H9 (cell line): Measurements from ENCODE around the gene CXCR3. TPM values are rescaled to one million over a fixed set of nuclear protein-coding genes. Genes with fewer than 3 reads are reported as not detected.
"Not testable (repeated sequence)": the region's sequence is repeated elsewhere in the genome, so short reads cannot be mapped to it uniquely, and the experiment has no call there.

Experiments used
- DNase-seq: peaks from one replicate; pipeline ENCODE4 v3.0.0-alpha.2; 2017
- H2AFZ ChIP-seq: one replicate; pipeline ENCODE4 v1.6.1; 2013; ENCODE audit warnings: mild to moderate bottlenecking, low read length, control low read depth, moderate library complexity
- H2AK5ac ChIP-seq: 2 replicates; pipeline ENCODE4 v1.6.1; 2013; ENCODE audit warnings: low read length, control low read depth, mixed read lengths; ENCODE audit not compliant: insufficient read length
- H2BK120ac ChIP-seq: one replicate; pipeline ENCODE4 v1.6.1; 2013; ENCODE audit warnings: low read depth, mild to moderate bottlenecking, low read length, control low read depth, inconsistent platforms; ENCODE audit not compliant: poor library complexity, severe bottlenecking
- H2BK12ac ChIP-seq: 2 replicates; pipeline ENCODE4 v1.6.1; 2013; ENCODE audit warnings: low read length, control low read depth, mixed read lengths, low read depth; ENCODE audit not compliant: insufficient read length
- H2BK15ac ChIP-seq: 2 replicates; pipeline ENCODE4 v1.6.1; 2013; ENCODE audit warnings: low read depth, low read length, control low read depth
- H2BK20ac ChIP-seq: one replicate; pipeline ENCODE4 v1.6.1; 2013; ENCODE audit warnings: low read depth, mild to moderate bottlenecking, low read length, control low read depth, inconsistent platforms; ENCODE audit not compliant: poor library complexity, severe bottlenecking
- H2BK5ac ChIP-seq: 2 replicates; pipeline ENCODE4 v1.6.1; 2013; ENCODE audit warnings: low read length, control low read depth, mixed read lengths; ENCODE audit not compliant: insufficient read length
- H3K14ac ChIP-seq: 2 replicates; pipeline ENCODE4 v1.6.1; 2013; ENCODE audit warnings: low read length, control low read depth; ENCODE audit not compliant: insufficient read depth
- H3K18ac ChIP-seq: 2 replicates; pipeline ENCODE4 v1.6.1; 2013; ENCODE audit warnings: low read depth, mild to moderate bottlenecking, mixed read lengths, low read length, control low read depth; ENCODE audit not compliant: insufficient read length
- H3K23ac ChIP-seq: 2 replicates; pipeline ENCODE4 v1.6.1; 2013; ENCODE audit warnings: low read length, control low read depth, mixed read lengths, low read depth; ENCODE audit not compliant: insufficient read length
- H3K23me2 ChIP-seq: 2 replicates; pipeline ENCODE4 v1.6.1; 2013; ENCODE audit warnings: low read depth, mild to moderate bottlenecking, mixed read lengths, low read length, control low read depth; ENCODE audit not compliant: insufficient read length, poor library complexity, severe bottlenecking
- H3K27ac ChIP-seq: 2 replicates; pipeline ENCODE4 v1.5.1; 2013; ENCODE audit warnings: low read length, control low read depth, mixed read lengths, low read depth; ENCODE audit not compliant: insufficient read length
- H3K27me3 ChIP-seq: 2 replicates; pipeline ENCODE4 v1.6.1; 2013; ENCODE audit warnings: low read length, control low read depth, inconsistent platforms; ENCODE audit not compliant: insufficient read depth
- H3K4ac ChIP-seq: 2 replicates; pipeline ENCODE4 v1.6.1; 2013; ENCODE audit warnings: low read depth, mild to moderate bottlenecking, control low read depth, inconsistent platforms, low read length, moderate library complexity
- H3K4me1 ChIP-seq: 2 replicates; pipeline ENCODE4 v1.6.1; 2013; ENCODE audit warnings: low read length, control low read depth, inconsistent platforms; ENCODE audit not compliant: insufficient read depth
- H3K4me2 ChIP-seq: 2 replicates; pipeline ENCODE4 v1.6.1; 2013; ENCODE audit warnings: low read length, control low read depth, mixed read lengths; ENCODE audit not compliant: insufficient read length, insufficient read depth
- H3K56ac ChIP-seq: 2 replicates; pipeline ENCODE4 v1.6.1; 2013; ENCODE audit warnings: low read depth, mild to moderate bottlenecking, mixed read lengths, low read length, control low read depth; ENCODE audit not compliant: insufficient read length
- H3K79me1 ChIP-seq: 2 replicates; pipeline ENCODE4 v1.6.1; 2013; ENCODE audit warnings: low read depth, mild to moderate bottlenecking, moderate library complexity, low read length, control low read depth, inconsistent platforms; ENCODE audit not compliant: insufficient read depth, poor library complexity, severe bottlenecking
- H3K79me2 ChIP-seq: 2 replicates; pipeline ENCODE4 v1.6.1; 2013; ENCODE audit warnings: low read length, control low read depth, inconsistent platforms; ENCODE audit not compliant: insufficient read depth
- H3K9ac ChIP-seq: 2 replicates; pipeline ENCODE4 v1.6.1; 2013; ENCODE audit warnings: low read length, control low read depth, mixed read lengths; ENCODE audit not compliant: insufficient read length; ENCODE audit errors: extremely low read depth
- H3K9me3 ChIP-seq: one replicate; pipeline ENCODE4 v1.6.1; 2013; ENCODE audit warnings: low read depth, low read length, inconsistent platforms; ENCODE audit not compliant: control insufficient read depth
- H3T11ph ChIP-seq: one replicate; pipeline ENCODE4 v1.6.1; 2013; ENCODE audit warnings: mild to moderate bottlenecking, low read length, control low read depth, inconsistent platforms
- H4K20me1 ChIP-seq: one replicate; pipeline ENCODE4 v1.6.1; 2013; ENCODE audit not compliant: control insufficient read depth, insufficient read length, insufficient read depth
- H4K5ac ChIP-seq: 2 replicates; pipeline ENCODE4 v1.6.1; 2013; ENCODE audit warnings: low read depth, mild to moderate bottlenecking, mixed read lengths, low read length, control low read depth; ENCODE audit not compliant: insufficient read length
- H4K8ac ChIP-seq: replicated peaks from 2 replicates; pipeline ENCODE4 v1.6.1; 2013; ENCODE audit warnings: low read length, control low read depth, mixed read lengths, low read depth; ENCODE audit not compliant: insufficient read length
- H4K91ac ChIP-seq: 2 replicates; pipeline ENCODE4 v1.6.1; 2013; ENCODE audit warnings: low read depth, mild to moderate bottlenecking, moderate library complexity, mixed read lengths, low read length, control low read depth; ENCODE audit not compliant: insufficient read length
- H3K27ac Mint-ChIP-seq, 3 experiments: 2 replicates in 2 of 3; 3 replicates in 1 of 3; pipeline ENCODE4 v1.8.0; 2020 to 2021; ENCODE audit warnings: mixed read lengths in 3 of 3, mild to moderate bottlenecking in 1 of 3, moderate library complexity in 1 of 3
- H3K27me3 Mint-ChIP-seq: 2 replicates; pipeline ENCODE4 v1.8.0; 2021; ENCODE audit warnings: low read depth, mild to moderate bottlenecking, moderate library complexity, mixed read lengths
- H3K36me3 Mint-ChIP-seq, 3 experiments: 2 replicates in 2 of 3; 3 replicates in 1 of 3; pipeline ENCODE4 v1.8.0; 2020 to 2021; ENCODE audit warnings: low read depth in 3 of 3, mixed read lengths in 3 of 3; ENCODE audit not compliant: insufficient read depth in 1 of 3
- H3K4me1 Mint-ChIP-seq, 2 experiments: 2 replicates each; pipeline ENCODE4 v1.8.0; 2020; ENCODE audit warnings: mixed read lengths in 2 of 2
- H3K4me3 Mint-ChIP-seq, 2 experiments: 2 replicates in 1 of 2; 3 replicates in 1 of 2; pipeline ENCODE4 v1.8.0; 2020 to 2021; ENCODE audit warnings: mild to moderate bottlenecking in 2 of 2, mixed read lengths in 2 of 2, moderate library complexity in 1 of 2
- H3K9me3 Mint-ChIP-seq, 2 experiments: 2 replicates in 1 of 2; 3 replicates in 1 of 2; pipeline ENCODE4 v1.8.0; 2020; ENCODE audit warnings: mild to moderate bottlenecking in 2 of 2, mixed read lengths in 2 of 2, moderate library complexity in 1 of 2
- WGBS: extraction: QIAGEN DNeasy Blood & Tissue Kit; methylation state at CpG from one replicate; pipeline ENCODE4 v1.1.7; 2013; ENCODE audit warnings: missing lambda C conversion rate, low lambda C conversion rate, mixed read lengths; ENCODE audit not compliant: insufficient read length; ENCODE audit errors: extremely low coverage; 5-methylcytosine and 5-hydroxymethylcytosine counted together
- total RNA-seq: library from RNA; stranded (reverse); gene quantifications from 2 replicates; pipeline ENCODE4 v1.2.1, GENCODE V29; 2021

CXCR3 gene
- total RNA-seq, 1 experiment from 2014 or later, result not detected

GRCh38 chrX:71662654-71663053 is 44.3 kb upstream of the CXCR3 start:
- peaks cover 78 to 84% of the 10 kb centered on the region in 2 experiments for H3K9me3 Mint-ChIP-seq
- H2BK15ac ChIP-seq, result not testable (repeated sequence)

More at GRCh38 chrX:71662654-71663053, 44.3 kb upstream of the CXCR3 start:
- H3K9ac ChIP-seq, H2AFZ ChIP-seq, H2BK5ac ChIP-seq, H3K79me1 ChIP-seq, H3K36me3 Mint-ChIP-seq, H2BK20ac ChIP-seq, H3K18ac ChIP-seq, H3K27ac ChIP-seq, H3K4me1 ChIP-seq, H3K4me2 ChIP-seq, H3K4me3 Mint-ChIP-seq, DNase-seq, H4K91ac ChIP-seq, H3K23ac ChIP-seq, H3K27ac Mint-ChIP-seq, H4K8ac ChIP-seq, H3K14ac ChIP-seq, H4K5ac ChIP-seq, H2AK5ac ChIP-seq, H3K4me1 Mint-ChIP-seq, H3T11ph ChIP-seq, H3K27me3 ChIP-seq, H4K20me1 ChIP-seq, H2BK120ac ChIP-seq, H3K4ac ChIP-seq, H3K79me2 ChIP-seq, H2BK12ac ChIP-seq, H3K56ac ChIP-seq, H3K27me3 Mint-ChIP-seq, H3K23me2 ChIP-seq: not testable (repeated sequence)
- no CpG with 5 or more reads among the region's 11 CpGs for whole genome bisulfite sequencing
- H3K9me3 ChIP-seq, result peaks cover 12% of the 10 kb centered on the region
